HTR-8/SVneo (cell line): ENCODE measurements around the gene PRR36.

Experiments
- DNase-seq: peaks from one replicate; pipeline ENCODE4 v3.0.0; 2011; ENCODE audit warnings: low spot score, mixed read lengths; ENCODE audit not compliant: insufficient read length
- FAIRE-seq: peaks from 2 replicates; lab custom pipeline; 2011; peaks lifted over from hg19 to GRCh38; lab: Jason Lieb, UNC

The PRR36 gene

DNA sequence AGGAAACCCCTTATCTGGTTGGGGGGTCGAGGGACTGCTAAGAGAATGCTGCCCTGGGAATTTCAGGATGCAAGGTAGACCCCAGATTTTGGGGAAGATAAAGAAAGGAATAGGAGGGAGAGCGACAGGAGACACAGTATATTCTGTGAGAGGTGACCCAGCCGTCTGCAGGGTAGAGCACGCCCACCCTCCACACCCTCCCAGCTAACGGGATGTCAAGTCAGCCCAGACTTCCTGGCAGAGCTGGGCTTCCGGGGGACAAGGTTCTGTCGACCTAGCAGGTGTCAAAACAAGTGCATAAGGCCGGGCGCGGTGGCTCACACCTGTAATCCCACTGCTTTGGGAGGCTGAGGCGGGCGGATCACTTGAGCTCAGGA, 695 bp upstream of the PRR36 start:
- no peak for DNase-seq
- FAIRE-seq: no peak

DNA sequence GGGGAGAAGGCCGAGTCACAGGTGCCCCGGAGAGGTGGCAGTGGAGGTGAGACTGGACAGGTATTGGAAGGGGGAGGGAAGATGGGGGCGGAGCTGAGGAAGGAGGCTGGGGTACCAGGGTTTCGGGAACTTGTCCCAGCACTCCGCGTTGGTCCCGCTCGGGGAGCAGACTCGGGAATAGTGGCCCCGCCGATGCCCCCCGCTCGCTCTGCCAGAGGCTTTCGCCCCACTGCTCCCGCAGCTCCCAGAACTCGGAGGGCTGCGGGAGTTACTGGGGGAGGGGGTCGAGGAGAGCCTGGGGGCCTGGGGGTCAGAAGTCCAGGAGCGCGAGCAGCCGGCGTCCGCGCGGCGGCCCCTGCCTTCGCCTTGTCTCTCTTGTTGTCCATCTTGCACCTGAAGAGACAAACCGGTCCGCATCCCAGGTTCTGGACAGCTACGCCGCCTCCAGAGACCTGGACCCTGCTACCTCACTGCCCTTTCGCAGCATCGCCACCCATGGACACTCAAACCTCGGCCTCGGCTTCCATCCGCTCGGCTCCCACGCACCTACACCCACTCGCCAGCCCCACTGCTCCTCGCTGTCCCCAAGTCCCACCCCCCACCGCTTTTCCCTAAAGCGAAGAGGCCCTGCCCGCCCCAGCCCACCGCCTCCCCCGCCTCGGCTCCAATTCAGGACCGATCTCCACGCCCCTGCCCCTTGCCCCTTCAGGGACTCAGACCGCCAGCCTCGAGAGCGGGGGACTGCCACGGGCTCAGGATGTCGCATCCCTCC, 700 bp downstream of the PRR36 start:
- DNase-seq (no peak), FAIRE-seq (no peak)

GRCh38 chr19:7872306-7873204, 1.6 kb downstream of the PRR36 start:
- no peak for FAIRE-seq
- DNase-seq: no peak

DNA sequence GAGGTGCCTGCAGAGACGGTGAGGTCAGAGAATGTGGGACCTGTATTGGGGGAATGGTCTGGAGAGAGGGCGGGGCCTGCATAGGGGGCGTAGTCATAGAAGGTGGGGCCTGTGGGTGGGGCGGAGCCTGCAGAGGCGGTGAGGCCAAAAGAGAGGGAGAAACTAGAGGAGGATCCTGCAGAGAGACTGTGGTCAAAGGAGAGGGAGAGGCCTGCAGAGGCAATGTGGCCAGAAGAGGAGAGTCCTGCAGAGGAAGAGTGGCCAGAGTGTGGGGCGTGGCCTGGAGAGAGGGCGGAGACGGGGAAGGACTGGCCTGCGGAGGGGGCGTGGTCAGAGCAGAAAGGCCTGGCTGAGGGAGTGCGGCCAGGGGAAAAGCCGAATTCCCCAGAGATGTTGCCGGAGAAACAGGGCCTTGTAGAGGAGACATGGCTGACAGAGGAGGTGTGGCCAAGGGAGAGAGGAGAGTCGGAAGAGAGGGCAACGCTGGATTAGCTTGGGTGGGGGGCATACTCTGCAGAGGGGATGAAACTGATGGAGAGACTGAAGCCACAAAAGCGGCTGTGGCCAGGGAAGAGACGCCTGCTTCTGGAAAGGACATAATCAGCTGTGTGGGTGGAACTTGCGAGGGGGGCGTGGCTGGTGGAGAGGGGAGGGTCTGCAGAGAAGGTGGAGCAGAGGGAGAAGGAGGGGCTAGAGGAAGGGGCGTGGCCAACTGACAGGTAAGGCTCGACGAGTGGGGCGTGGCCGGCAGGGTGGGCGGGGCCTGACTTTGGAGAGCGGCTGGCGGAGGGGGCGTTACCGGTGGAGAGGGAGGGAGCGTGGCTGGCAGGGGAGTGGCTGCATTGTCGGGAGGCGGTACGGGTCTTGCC, 2.5 kb downstream of the PRR36 start:
- DNase-seq (peak; percentile 80), FAIRE-seq (peak; percentile 81)

GRCh38 chr19:7870571-7871436, 3.4 kb downstream of the PRR36 start:
- DNase-seq (peak; percentile 51), FAIRE-seq (peak; percentile 55)

GRCh38 chr19:7869910-7870511, 4.2 kb downstream of the PRR36 start:
- DNase-seq: no peak

GRCh38 chr19:7869453-7869909, 4.7 kb downstream of the PRR36 start:
- FAIRE-seq (no peak), DNase-seq (no peak)

More at GRCh38 chr19:7869910-7870511, 4.2 kb downstream of the PRR36 start:
- FAIRE-seq: no peak

DNA sequence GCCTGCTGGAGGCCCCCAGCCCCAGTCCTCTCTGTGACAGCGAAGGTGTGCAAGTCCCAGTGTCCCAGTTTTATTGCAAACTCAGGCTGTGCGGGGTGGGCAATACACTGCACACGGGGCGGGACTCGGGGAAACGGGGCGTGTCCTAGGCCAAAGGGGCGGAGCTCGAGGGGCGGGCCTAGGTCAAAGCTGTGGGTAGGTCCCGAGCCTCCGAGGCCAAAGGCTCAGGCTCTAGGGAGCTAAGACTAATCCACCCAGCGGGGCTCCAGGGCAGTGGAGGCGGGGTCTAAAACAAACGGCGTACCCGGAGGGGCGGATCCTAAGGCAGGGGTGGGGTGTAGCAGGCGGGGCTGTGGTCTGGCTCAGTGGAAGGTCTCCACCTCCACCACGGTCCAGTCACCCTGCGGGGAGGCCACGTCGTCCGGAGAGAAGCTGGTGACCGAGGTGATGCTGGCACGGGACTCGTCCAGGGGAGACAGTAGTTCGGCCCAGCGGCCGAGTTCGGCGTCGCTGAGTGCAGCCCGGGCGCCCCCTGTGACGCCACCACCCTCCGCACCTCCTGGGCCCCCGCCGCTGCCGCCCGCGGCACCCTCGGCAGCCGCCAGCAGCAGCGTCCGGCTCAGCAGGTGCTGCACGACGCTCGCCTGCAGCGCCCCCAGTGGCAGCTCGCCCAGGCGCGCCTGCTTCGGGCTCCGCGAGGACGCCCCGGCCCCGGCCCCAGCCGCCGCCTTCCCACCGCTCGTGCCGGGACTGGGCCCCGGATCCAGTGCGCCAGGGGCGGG, 5.3 kb downstream of the PRR36 start:
- FAIRE-seq (peak; percentile 67), DNase-seq (peak; percentile 75)

DNA sequence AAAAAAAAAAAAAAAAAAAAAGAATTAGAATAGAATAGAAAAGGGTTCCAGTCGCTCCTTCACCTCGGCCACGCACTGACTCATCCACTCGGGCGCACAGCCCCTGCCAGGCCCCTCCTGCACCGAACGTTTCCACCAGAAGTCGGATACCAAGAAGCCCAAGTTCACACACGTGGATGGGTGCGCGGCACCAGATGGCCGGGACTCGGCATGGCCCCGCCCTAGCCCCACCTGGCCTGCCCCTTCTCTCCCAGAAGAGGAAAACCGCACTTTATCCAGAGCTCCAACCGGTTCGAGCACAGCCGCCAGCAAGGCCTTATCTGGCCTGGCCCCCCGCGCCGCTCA, 5.9 kb downstream of the PRR36 start:
- DNase-seq (no peak), FAIRE-seq (no peak)

GRCh38 chr19:7867092-7867844, 6.9 kb downstream of the PRR36 start:
- DNase-seq (no peak), FAIRE-seq (no peak)

GRCh38 chr19:7866399-7867091, 7.6 kb downstream of the PRR36 start:
- FAIRE-seq (peak; percentile 42), DNase-seq (no peak)

DNA sequence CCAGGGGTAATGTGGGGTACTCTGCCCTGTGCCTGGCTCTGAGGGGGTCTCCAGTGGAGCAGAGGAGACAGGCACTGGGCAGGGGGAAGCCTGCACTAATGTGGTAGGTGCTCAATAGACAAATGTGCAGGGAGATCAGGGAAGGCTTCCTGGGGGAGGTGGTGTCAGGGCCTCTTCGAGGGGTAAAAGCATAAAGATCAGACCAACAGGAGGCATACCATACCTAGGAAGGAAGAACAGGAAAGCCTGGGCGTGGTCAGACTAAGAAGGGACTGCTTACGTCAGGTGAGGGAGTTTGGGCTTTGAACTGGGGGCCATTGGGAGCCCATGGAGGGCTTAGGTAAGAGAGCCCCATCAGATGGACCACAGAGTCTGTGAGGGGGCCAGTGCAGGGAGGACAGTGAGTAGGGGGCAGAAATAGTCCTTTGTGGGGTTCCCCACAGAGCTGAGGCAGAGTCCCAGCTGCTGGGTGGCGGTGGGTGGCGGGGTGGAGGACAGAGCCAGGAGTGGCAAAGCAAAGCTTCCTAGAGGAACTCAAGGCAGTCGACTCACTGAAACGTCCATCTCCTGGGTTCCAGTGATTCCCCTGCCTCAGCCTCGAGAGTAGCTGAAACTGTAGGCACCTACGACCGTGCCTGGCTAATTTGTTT, 8.8 kb downstream of the PRR36 start:
- FAIRE-seq (no peak), DNase-seq (no peak)

DNA sequence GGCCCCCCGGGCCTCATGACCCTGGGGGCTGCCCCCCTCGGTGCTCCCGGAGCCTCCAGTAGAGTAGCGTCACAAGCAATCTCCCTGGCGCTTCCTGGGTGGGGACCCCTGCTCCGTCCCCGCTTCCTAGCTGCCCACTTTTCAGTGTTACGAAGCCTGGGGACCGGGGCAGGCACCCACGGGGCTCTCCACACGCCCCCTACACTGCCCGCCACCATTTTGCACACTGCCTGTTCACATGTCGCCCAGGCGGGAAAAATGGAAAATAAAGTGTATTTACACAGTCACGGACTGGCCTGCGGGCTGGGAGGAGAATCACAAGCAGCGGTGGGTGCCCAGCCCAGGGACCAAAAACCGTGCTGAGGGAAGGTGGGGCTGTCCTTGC, 9.5 kb downstream of the PRR36 start:
- FAIRE-seq (no peak), DNase-seq (no peak)

GRCh38 chr19:7863971-7864689, 10.1 kb downstream of the PRR36 start:
- DNase-seq: no peak
- no peak for FAIRE-seq

DNA sequence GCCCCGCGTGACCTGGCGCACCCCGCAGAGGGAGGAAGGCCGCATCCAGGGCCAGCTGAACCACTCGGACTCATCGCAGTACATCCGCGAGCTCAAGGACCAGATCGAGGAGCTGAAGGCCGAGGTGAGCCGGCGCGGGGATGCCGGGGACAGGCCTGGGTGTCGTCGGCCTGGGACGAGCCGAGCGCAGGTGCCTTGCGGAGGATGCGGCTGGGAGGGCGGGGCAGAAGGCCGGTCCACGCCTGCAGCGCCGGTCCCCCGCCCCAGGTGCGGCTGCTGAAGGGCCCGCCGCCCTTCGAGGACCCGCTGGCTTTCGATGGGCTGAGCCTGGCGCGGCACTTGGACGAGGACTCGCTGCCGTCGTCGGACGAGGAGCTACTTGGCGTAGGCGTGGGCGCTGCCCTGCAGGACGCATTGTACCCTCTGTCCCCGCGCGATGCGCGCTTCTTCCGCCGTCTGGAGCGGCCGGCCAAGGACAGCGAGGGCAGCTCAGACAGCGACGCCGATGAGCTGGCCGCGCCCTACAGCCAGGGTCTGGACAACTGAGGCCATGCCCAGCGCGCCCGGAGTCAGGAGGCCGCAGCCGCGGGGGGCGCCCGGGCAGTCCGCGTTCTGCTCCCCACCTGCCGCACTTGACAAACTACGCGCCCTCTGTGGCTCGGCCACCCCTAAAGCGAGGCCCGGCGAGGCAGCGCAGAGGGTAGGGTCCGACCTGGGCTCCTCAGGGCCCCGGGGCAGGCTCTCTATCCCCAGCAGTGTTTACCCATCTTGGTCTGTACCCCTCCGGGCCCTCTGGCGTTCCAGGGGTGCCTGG, 10.8 kb downstream of the PRR36 start:
- FAIRE-seq: no peak
- DNase-seq: no peak
